Measurements from ENCODE around the gene FETUB.

- TF ChIP-seq CTCF (IDR thresholded peaks at IDR 0.05): no peak
- TF ChIP-seq EZH2 (IDR thresholded peaks at IDR 0.05): no peak
Measured at GRCh38 chr3:186668426-186668825, 28.2 kb downstream of the FETUB start.

Measured in neural progenitor cell (in vitro differentiated cells).